Stomach (tissue), 9 donors: ENCODE measurements around the gene TDRD3. TPM values are rescaled to one million over a fixed set of nuclear protein-coding genes. Genes with fewer than 3 reads are reported as not detected.
"Not testable (repeated sequence)": the region's sequence is repeated elsewhere in the genome, so short reads cannot be mapped to it uniquely, and the experiment has no call there.

Experiments
- DNase-seq, 2 donors: peaks; one replicate each; pipeline versions ENCODE4 v3.0.0 to v3.0.0-alpha.2; 2013 to 2019
- H3K27ac ChIP-seq, 5 donors: fragments of 200-600 bp in 4 of 5; sonication (generic) in 4 of 5; one replicate each; pipeline ENCODE4 v1.5.1; 2013 to 2019; ENCODE audit warnings: mild to moderate bottlenecking in 1 of 5, moderate library complexity in 1 of 5
- H3K27me3 ChIP-seq, 3 donors: fragments of 200-600 bp; sonication (generic); one replicate each; pipeline ENCODE4 v1.5.1; 2017 to 2019; ENCODE audit warnings: mixed run types in 1 of 3
- H3K36me3 ChIP-seq, 4 donors: fragments of 200-600 bp; sonication (generic); 1 replicate in 3 of 4; 2 replicates in 1 of 4; pipeline ENCODE4 v1.5.1; 2016 to 2019
- H3K4me1 ChIP-seq, 4 donors: fragments of 200-600 bp; sonication (generic); one replicate each; pipeline ENCODE4 v1.5.1; 2016 to 2019
- H3K4me3 ChIP-seq, 4 donors: fragments of 200-600 bp; sonication (generic) in 3 of 4; one replicate each; pipeline ENCODE4 v1.5.1; 2016 to 2019; ENCODE audit warnings: mild to moderate bottlenecking in 1 of 4
- H3K9me3 ChIP-seq, 4 donors: fragments of 200-600 bp; sonication (generic); one replicate each; pipeline ENCODE4 v1.5.1; 2016 to 2019
- CTCF ChIP-seq, 7 experiments: fragments of 450-650 bp in 4 of 7; fragments of 200-600 bp in 3 of 7; sonication (generic) in 3 of 7; IDR thresholded peaks; one replicate each; pipeline ENCODE4 v1.5.1; 2016 to 2019; ENCODE audit warnings: antibody characterized with exemption in 7 of 7, control low read depth in 2 of 7, mild to moderate bottlenecking in 1 of 7
- EP300 ChIP-seq: sonication (generic); formaldehyde crosslinking; IDR thresholded peaks from one replicate; pipeline ENCODE4 v1.6.1; 2017; ENCODE audit warnings: antibody characterized with exemption
- POLR2A ChIP-seq, 4 donors: fragments of 450-650 bp; IDR thresholded peaks; one replicate each; pipeline ENCODE4 v1.6.1; 2016; ENCODE audit warnings: antibody characterized with exemption in 4 of 4, control low read depth in 2 of 4, mild to moderate bottlenecking in 1 of 4, moderate library complexity in 1 of 4
- POLR2AphosphoS5 ChIP-seq, 3 donors: sonication (generic); formaldehyde crosslinking; IDR thresholded peaks; one replicate each; pipeline ENCODE4 v1.6.1; 2016; ENCODE audit warnings: antibody characterized with exemption in 3 of 3
- WGBS, 5 donors: extraction: QIAGEN DNeasy Blood & Tissue Kit in 3 of 5; methylation state at CpG; one replicate each; pipeline versions ENCODE4 v1.1.5 to v1.1.7; 2013 to 2018; 5-methylcytosine and 5-hydroxymethylcytosine counted together
- intact Hi-C: fragments of 100-400 bp; cut with DNase I; formaldehyde crosslinking; loops from one replicate; pipeline ENCODE4 v1.15.1; 2023; ENCODE audit warnings: low total_unique reads
- polyA plus RNA-seq, 3 donors: library from polyadenylated mRNA; stranded (reverse); fragments of 200-250 nt; gene quantifications; one replicate each; pipeline ENCODE4 v1.2.3, GENCODE V29; 2013
- total RNA-seq, 5 donors: library from RNA; depleted of rRNA; stranded (reverse); fragments of >200 nt; gene quantifications; one replicate each; pipeline versions ENCODE4 v1.1.0 to v1.2.3, GENCODE V29; 2014 to 2016
- donor health status: healthy with polysubstance abuse.
- donor health status: Bipolar disorder and iron deficiency.
- donor health status: healthy.

Gene TDRD3
- total and polyA plus RNA-seq, 8 donors, result 9.7 to 67.1 (median 24.2) TPM

- Histone ChIP-seq H3K9me3 (no peaks in the 10 kb centered on the region), H3K4me1 (no peaks in the 10 kb centered on the region), H3K27ac (no peak overlapping the region), H3K36me3 (no peaks in the 10 kb centered on the region), H3K4me3 (no peak overlapping the region), H3K27me3 (no peaks in the 10 kb centered on the region)
- intact Hi-C loops, result no loop called here
- no peak for DNase-seq
- TF ChIP-seq POLR2AphosphoS5 (IDR thresholded peaks at IDR 0.05), result no peak
- TF ChIP-seq POLR2A (IDR thresholded peaks at IDR 0.05), result no peak
- TF ChIP-seq EP300, result no peak
- WGBS, 5 donors, result 51 to 65% (median 63%) methylated on average over 2 of the region's 2 CpGs
Measured at GRCh38 chr13:60363288-60363687, 33.7 kb upstream of the TDRD3 start.

- TF ChIP-seq CTCF (IDR thresholded peaks at IDR 0.05), result peak in 1 of 7 experiments; percentile 41
- no peak for TF ChIP-seq EP300
- H3K4me3 ChIP-seq, result no peak overlapping the region
- no peaks in the 10 kb centered on the region for H3K9me3 ChIP-seq
- peaks cover 0 to 7% (median 0%) of the 10 kb centered on the region in 4 donors for H3K4me1 ChIP-seq
- no peak overlapping the region for H3K27ac ChIP-seq
- DNase-seq, result no peak
- H3K27me3 ChIP-seq, result no peaks in the 10 kb centered on the region
- no peaks in the 10 kb centered on the region for H3K36me3 ChIP-seq
- intact Hi-C loops, result no loop called here
Measured at GRCh38 chr13:60369242-60369641, 27.8 kb upstream of the TDRD3 start.

GRCh38 chr13:60370343-60370742 is 26.7 kb upstream of the TDRD3 start:
- intact Hi-C loops, result no loop called here
- Histone ChIP-seq H3K9me3 (no peaks in the 10 kb centered on the region), H3K4me1 (peaks cover 0 to 7% (median 0%) of the 10 kb centered on the region in 4 donors), H3K36me3 (no peaks in the 10 kb centered on the region), H3K4me3 (no peak overlapping the region), H3K27ac (no peak overlapping the region), H3K27me3 (no peaks in the 10 kb centered on the region)
- DNase-seq, result no peak
- no peak for TF ChIP-seq POLR2A (IDR thresholded peaks at IDR 0.05)
- TF ChIP-seq EP300, result no peak
- TF ChIP-seq CTCF (IDR thresholded peaks at IDR 0.05), result no peak
- no peak for TF ChIP-seq POLR2AphosphoS5 (IDR thresholded peaks at IDR 0.05)
- WGBS, 5 donors, result 81 to 92% (median 87%) methylated on average over 7 of the region's 7 CpGs

- peaks cover 0 to 7% (median 0%) of the 10 kb centered on the region in 4 donors for H3K4me1 ChIP-seq
- intact Hi-C loops, result no loop called here
- TF ChIP-seq EP300, result no peak
- TF ChIP-seq CTCF (IDR thresholded peaks at IDR 0.05), result no peak
- no peak for TF ChIP-seq POLR2AphosphoS5 (IDR thresholded peaks at IDR 0.05)
- TF ChIP-seq POLR2A (IDR thresholded peaks at IDR 0.05), result no peak
Measured at GRCh38 chr13:60372141-60372540, 24.9 kb upstream of the TDRD3 start.

GRCh38 chr13:60379282-60379681 is 17.7 kb upstream of the TDRD3 start:
- H3K36me3 ChIP-seq, H3K27ac ChIP-seq, H3K4me1 ChIP-seq, H3K4me3 ChIP-seq, DNase-seq, H3K9me3 ChIP-seq, intact Hi-C loops, H3K27me3 ChIP-seq: not testable (repeated sequence)
- WGBS, 5 donors, result 74 to 90% (median 80%) methylated on average over 3 of the region's 3 CpGs

More at GRCh38 chr13:60372141-60372540, 24.9 kb upstream of the TDRD3 start:
- Histone ChIP-seq H3K36me3 (no peaks in the 10 kb centered on the region), H3K27me3 (no peaks in the 10 kb centered on the region), H3K9me3 (no peaks in the 10 kb centered on the region), H3K27ac (no peak overlapping the region), H3K4me3 (no peak overlapping the region)
- peak in 1 of 2 donors; percentile 31 for DNase-seq
- WGBS, 5 donors, result 39 to 68% (median 59%) methylated on average over 2 of the region's 2 CpGs
